ENCODE measurements around the gene POP7. TPM values are rescaled to one million over a fixed set of nuclear protein-coding genes. Genes with fewer than 3 reads are reported as not detected.

Gene POP7
- total and polyA plus RNA-seq, 2 of the 4 experiments (the other 2 are of a cell fraction) = 14.9 to 38.0 TPM

GRCh38 chr7:100744605-100745004, 38.7 kb downstream of the POP7 start:
- Histone ChIP-seq H3K4me2 (ENCODE audit: low read depth, low read length) (no peak overlapping the region), H3K4ac (ENCODE audit: low read depth, low read length) (no peak overlapping the region), H2AFZ (replicated peaks; ENCODE audit: low read length, poor library complexity) (no peak overlapping the region), H2BK120ac (ENCODE audit: low read depth, low read length) (no peak overlapping the region), H4K8ac (ENCODE audit: low read depth in 2 of 2, low read length in 2 of 2) (no peak overlapping the region), H3K14ac (replicated peaks; ENCODE audit: low read depth, low read length) (no peak overlapping the region), H4K91ac (ENCODE audit: insufficient read depth, low read depth, low read length) (no peak overlapping the region), H4K5ac (ENCODE audit: low read depth, low read length) (no peak overlapping the region), H3K36me3 (ENCODE audit: control insufficient read depth, insufficient read depth, low read length) (no peaks in the 10 kb centered on the region), H3K18ac (ENCODE audit: low read depth, low read length) (no peak overlapping the region), H3K23ac (ENCODE audit: low read depth, low read length) (no peak overlapping the region), H4K20me1 (ENCODE audit: insufficient read depth, low read length) (no peaks in the 10 kb centered on the region), H3K4me3 (ENCODE audit: insufficient read depth, low read depth, low read length) (no peak overlapping the region), H3K79me1 (ENCODE audit: low read depth in 1 of 2, low read length in 2 of 2) (no peaks in the 10 kb centered on the region), H3K27me3 (ENCODE audit: control insufficient read depth, insufficient read depth, low read length) (peaks cover 15% of the 10 kb centered on the region), H3K27ac (ENCODE audit: insufficient read depth, low read length) (no peak overlapping the region), H3K56ac (ENCODE audit: extremely low read depth, insufficient read depth, low read length) (no peak overlapping the region), H2BK5ac (ENCODE audit: low read depth, low read length, poor library complexity, severe bottlenecking) (no peak overlapping the region), H3K9ac (ENCODE audit: low read depth, low read length) (no peak overlapping the region), H2BK15ac (ENCODE audit: low read depth, low read length) (no peak overlapping the region), H2BK20ac (ENCODE audit: low read depth, low read length) (no peak overlapping the region), H3K4me1 (ENCODE audit: control insufficient read depth, insufficient read depth, low read length) (no peaks in the 10 kb centered on the region), H3K9me3 (ENCODE audit: control insufficient read depth, insufficient read depth, low read length) (no peaks in the 10 kb centered on the region), H2AK5ac (ENCODE audit: low read depth, low read length) (no peak overlapping the region), H2AK9ac (replicated peaks; ENCODE audit: low read depth, low read length, poor library complexity) (no peak overlapping the region), H3K9me1 (ENCODE audit: insufficient read depth, low read length) (no peaks in the 10 kb centered on the region)
- in situ Hi-C loops (cut with MboI; ENCODE audit: low sequenced_read_pairs) (no loop called here), intact Hi-C loops (cut with micrococcal nuclease) (no loop called here), dilution Hi-C loops (cut with HindIII; ENCODE audit: low sequenced_read_pairs, unreplicated experiment) (no loop called here)
- DNase-seq (no peak), ATAC-seq (ENCODE audit: low read depth) (no peak)
- BruUV-seq (replicated peaks) = no TSS peak
- ChIA-PET POLR2A (ENCODE audit: unreplicated experiment) (no interaction called here), CTCF (no interaction called here)
- TF ChIP-seq RCOR1 (IDR thresholded peaks at IDR 0.05; ENCODE audit: insufficient replicate concordance, low read length) (no peak), BHLHE40 (IDR thresholded peaks at IDR 0.05; ENCODE audit: low read depth, low read length) (no peak), FOS (IDR thresholded peaks at IDR 0.05; ENCODE audit: low read depth, low read length) (no peak), SMC3 (IDR thresholded peaks at IDR 0.05; ENCODE audit: low read depth, low read length) (no peak), RAD21 (IDR thresholded peaks at IDR 0.05; ENCODE audit: low read length) (no peak), NFE2L2 (IDR thresholded peaks at IDR 0.05; ENCODE audit: low read depth, low read length) (no peak), ELK1 (IDR thresholded peaks at IDR 0.05; ENCODE audit: borderline replicate concordance, low read depth, low read length) (no peak), USF2 (IDR thresholded peaks at IDR 0.05; ENCODE audit: low read depth, low read length) (no peak), CTCF (conservative IDR thresholded peaks at IDR 0.05; ENCODE audit: low read depth, low read length) (no peak), RFX5 (IDR thresholded peaks at IDR 0.05; ENCODE audit: low read depth, low read length) (no peak), CEBPB (IDR thresholded peaks at IDR 0.05; ENCODE audit: low read depth, low read length) (no peak), MXI1 (IDR thresholded peaks at IDR 0.05; ENCODE audit: borderline replicate concordance, low read depth, low read length) (no peak)
- 96 to 100% methylated on average over 1 to 4 of the region's 14 CpGs for WGBS, 2 experiments (ENCODE audit: extremely low coverage in 2 of 2, insufficient read length in 1 of 2)

All from IMR-90 (cell line).